HS-5 (cell line): ENCODE results near the gene CSAD.
"Not testable (repeated sequence)": the region's sequence is repeated elsewhere in the genome, so short reads cannot be mapped to it uniquely, and the experiment has no call there.

Source experiments
- DNase-seq: peaks from one replicate; pipeline ENCODE4 v3.0.0-alpha.2; 2012; ENCODE audit warnings: low read depth

Gene CSAD

DNA sequence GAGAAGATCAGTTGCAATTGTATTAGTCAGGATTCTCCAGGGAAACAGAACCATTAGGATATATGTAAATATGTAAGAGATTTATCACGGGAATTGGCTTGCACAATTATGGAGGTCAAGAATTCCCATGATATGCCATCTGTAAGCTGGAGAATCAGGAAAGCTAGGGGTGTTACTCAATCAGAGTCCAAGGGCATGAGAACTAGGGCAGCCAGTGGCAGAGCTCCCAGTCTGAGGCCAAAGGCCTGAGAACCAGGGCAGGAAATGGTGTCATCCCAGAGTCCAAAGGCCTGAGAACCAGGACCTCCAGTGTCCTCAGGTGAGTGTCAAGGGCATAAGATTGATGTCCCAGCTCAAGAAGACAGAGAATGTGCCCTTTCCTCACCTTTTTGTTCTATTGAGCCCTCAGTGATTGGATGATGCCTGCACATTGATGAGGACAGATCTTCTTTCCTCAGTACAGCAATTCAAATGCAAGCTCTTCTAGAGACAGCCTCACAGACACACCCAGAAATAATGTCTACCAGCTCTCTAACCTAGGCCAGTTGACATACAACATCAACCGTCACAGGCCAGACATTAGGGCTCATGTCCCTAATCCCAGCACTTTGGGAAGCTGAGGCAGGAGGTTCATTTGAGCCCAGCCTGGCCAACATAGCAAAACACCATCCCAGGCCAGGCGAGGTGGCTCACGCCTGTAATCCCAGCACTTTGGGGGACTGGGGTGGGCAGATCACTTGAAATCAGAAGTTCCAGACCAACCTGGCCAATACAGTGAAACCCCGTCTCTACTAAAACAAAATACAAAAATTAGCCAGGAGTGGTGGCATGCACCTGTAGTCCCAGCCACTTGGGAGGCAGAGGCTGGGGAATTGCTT, 35.1 kb downstream of the CSAD start:
- DNase-seq, result peak; percentile 52

DNA sequence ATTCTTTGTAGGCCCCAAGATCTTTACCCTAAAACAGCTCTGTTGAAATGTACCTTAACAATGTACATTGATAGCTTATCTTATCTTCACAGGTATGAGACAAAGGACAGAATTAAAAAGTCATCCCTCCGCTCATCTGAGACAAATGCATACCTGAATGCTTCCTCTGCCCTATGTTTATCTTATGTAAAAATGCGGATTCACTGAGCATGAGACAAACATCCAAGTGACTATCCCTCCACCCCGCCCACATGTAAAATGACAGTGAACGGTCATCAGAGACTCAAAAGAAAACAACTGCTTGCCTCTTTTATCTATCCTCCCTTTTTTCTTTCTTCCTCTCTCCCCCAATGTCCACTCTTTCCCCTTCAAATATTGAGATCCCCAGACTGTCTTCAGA, 37.4 kb downstream of the CSAD start:
- DNase-seq, result no peak

DNA sequence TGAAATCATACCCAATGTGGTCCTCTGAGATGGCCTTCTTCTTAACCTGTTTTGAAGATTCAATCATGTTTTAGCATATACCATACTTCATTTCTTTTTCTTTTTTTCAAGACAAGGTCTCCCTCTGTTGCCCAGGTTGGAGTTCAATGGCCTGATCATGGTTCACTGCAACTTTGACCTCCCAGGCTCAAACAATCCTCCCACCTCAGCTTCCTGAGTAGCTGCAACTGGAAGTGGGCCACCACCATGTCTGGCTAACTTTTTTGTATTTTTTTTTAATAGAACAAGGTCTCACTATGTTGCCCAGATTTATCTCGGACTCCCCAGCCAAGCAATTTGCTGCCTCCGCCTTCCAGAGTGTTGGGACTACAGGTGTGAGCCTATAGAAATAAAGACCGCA, 47.0 kb downstream of the CSAD start:
- DNase-seq, result no peak

DNA sequence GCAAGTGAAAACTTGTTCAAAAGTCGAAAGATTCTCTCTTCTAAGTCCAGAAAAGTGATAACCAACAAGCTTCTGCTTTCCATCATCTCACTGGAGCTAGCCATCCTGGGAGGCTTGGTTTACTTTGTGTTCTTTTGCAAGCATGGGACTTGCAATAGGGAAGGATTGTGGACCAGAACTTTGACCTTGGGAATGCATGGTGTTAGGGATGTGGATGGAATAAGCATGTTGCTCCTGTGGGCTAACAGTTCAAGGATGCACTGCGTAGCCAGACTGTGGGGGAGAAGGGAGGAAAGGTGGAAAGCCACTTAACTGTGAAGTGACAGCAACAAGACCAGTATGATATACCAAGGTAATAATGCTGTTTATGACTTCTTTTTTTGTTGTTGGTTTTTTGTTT, 48.9 kb downstream of the CSAD start:
- DNase-seq, result no peak

DNA sequence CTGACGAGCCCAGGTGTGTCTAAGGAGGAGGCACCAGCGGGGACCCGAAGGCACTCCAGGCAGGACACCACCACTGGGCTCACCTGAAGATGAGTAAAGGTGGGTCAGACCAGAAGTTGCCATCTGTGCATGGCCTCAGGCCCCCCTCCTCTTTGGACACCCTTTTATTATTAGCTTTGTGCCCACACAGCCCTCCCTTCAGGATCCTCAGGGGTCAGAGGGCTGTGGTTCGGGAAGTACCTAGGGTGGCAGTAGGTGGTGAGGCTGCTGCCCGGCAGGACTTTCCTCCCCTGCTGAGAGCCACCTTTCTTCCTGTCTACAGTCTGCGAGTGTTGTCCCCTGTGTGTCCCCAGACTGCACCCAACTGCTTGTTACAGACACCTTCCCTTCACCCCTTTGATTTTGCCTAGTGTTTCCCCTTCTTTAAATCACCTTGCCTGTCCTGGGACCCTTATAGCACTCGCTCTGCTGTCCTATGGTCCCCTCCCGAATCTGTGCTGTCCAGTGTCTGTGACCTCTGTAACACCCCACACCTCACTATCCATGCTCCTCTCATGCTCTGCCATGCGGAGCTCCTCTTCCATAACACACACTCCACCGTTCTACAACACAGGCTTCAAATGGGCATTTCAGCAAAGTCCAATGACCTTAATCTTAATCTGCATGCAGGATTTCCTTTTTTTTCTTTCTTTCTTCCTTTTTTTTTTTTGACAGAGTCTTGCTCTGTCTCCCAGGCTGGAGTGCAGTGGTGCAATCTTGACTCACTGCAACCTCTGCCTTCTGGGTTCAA, 51.8 kb downstream of the CSAD start:
- DNase-seq, result no peak

DNA sequence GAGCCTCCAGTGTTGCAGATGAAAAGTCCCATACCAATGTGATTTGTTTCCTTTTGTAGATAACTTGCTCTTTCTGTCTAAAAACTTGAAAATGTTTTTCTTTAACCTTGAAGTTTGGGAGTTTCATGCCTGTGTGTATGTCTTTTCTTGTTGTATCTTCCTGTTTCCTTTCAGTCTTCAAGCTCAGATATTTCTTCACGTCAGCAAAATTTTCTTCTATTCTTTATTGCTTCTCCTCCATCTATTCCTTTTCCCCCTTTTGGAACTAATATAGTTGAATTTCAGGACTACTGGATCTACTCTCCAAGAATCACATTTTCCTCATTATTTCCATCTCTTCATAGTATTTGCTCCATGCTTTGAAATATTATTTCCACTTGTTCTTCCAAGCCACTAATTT, 53.6 kb downstream of the CSAD start:
- DNase-seq, result no peak

DNA sequence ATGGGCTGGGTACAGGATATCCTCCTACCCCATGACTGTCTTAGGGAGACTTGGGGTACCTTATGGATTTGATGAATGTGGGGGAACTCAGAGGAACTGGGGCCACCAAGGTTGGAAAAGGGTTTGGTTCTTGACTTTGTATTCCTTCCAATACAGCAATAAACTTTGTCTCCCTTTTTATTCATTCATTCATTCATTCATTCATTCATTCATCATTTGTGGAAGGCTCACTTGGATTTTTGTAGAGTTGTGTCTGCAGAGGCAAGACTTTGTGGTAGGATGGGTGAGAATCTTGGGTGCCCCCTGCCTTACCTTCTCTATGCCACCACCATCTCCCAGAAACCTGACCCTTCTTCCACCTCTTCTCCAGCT, 56.4 kb downstream of the CSAD start:
- DNase-seq, result no peak

DNA sequence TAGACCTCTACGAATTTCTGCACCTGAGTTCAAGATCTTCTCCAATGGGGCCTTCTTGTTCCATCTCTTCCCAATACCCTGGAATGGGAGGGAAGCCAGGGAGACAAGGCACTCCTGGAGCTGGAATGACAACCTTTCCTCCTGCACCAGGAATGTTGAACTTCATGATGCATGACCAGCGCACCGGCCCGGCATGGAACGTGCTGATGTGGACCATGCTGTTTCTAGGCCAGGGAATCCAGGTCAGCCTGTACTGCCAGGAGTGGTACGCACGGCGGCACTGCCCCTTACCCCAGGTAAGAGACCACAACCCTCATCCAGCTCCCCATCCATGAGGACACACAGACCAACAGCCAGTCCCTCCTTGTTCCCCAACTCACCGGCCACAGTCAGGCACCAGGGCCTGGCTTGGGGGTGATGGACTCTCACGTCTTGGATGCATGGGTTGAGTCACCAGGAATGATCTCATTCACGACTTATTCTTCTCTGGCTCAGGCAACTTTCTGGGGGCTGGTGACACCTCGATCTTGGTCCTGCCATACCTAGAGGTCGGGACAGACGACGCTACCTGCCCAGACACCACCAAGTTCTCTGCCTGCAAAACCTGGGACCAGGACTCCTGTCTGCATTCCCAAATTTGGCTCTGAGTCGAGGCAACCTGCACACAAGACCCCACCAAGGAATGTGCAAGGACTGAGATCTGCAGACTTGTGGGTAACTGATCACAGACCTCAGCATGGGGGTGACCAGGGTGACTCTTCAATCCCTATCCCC, 57.0 kb downstream of the CSAD start:
- peak; percentile 26 for DNase-seq

DNA sequence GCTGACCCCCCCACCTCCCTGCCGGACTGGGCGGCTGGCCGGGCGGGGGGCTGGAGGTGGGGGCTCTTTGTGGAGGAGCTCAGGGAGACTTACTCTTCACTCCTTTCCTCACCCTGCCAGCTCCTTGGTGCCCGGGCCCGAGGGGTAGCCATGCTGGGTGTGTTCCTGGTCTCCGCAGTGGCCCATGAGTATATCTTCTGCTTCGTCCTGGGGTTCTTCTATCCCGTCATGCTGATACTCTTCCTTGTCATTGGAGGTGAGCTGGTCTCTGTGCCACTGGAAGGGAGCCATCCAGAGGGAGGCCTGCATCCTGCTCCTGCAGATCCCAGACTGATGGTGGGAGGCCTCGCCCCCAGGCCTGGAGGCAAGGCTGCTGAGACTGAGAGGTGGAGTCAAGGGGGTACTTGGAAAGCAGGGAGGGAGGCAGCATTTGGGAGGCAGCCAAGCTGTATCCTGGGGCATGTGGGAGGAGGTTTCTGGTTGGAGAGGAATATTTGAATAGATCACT, 57.7 kb downstream of the CSAD start:
- no peak for DNase-seq

DNA sequence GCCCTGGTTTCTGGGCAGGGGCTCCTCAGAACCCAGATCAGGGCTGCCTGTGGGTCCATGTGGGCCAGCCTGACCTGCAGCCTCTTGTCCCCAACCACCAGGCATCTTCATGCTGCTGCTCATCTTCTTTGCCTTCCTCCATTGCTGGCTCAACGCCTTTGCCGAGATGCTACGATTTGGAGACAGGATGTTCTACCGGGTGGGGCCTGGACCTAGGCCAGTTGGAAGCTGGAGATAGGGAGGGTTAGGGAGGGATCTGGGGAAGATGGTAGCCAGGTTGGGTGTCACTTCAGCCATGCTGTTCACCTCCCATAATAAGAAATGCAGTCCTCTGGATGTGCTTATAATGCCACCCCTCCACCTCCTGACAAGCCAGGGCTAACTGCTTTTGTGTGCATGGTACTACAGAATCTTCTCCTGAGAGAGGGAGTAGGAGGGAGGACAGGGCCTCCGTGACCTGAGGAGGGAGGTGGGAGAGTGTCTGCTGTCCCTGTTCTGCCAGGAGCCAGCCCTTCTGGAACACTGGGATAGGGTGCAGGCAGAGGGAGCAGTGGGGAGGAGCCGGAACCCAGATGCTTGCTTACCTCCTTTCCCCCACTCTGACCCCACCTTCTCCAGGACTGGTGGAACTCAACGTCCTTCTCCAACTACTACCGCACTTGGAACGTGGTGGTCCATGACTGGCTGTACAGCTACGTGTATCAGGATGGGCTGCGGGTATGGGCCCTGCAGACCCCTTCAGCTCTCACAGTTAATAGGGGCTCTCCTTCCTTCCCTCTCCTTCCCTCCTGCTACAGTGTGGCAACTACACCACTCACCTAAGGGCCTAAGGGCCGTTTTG, 59.8 kb downstream of the CSAD start:
- DNase-seq, result no peak

DNA sequence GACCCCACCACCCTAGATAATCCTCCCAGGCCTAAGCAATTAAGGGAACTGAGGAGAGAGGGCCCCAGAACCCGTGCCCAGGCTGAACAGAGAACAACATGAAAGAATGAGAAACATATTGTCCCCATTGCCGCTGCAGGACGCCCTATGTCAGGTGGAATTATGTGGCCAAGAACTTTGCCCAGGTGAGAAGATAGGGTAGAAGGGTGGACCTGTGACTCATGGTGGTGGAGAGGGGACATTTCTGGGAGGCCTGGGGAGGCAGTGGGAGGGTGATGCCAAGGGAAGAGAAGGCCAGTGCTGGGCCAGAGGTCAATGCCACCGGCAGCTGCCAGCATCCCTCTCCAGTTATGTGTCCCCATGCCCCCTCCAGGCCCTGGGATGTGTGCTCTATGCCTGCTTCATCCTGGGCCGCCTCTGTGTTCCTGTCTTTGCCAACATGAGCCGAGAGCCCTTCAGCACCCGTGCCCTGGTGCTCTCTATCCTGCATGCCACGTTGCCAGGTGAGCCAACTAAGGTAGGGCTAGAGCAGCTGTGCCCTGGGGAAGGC, 61.9 kb downstream of the CSAD start:
- no peak for DNase-seq

DNA sequence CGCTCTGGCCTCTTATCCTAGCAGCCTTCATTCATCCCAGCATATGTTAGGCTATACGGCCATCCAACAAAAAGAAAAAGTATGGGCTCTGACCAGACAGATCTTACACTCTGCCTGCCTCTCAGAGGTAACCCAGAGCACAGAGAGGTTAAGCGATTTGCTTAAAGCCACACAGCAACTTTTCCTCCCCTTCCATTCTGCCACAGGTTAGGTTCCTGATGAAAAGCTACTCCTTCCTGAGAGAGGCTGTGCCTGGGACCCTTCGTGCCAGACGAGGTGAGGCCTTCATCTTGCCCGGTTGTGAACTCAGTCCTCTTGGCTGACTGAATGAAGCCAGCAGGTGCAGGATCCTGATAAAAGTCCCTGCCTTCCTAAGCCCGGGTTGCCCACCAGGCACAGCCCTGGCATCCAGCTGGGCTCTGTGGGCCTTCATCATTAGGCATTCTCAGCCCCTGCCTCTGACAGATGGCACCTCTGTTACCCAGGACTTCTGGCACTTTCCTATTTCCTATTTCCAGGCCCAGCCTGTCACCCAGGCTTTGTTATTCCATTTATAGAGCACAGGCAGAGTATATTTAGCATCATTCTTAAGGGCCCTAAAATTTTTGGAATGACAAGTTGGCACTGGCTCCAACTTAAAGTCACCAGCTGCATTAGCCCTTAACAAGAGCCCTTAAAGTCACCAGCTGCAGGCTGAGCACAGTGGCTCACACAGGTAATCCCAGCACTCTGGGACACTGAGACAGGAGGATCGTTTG, 64.7 kb downstream of the CSAD start:
- DNase-seq, result no peak

DNA sequence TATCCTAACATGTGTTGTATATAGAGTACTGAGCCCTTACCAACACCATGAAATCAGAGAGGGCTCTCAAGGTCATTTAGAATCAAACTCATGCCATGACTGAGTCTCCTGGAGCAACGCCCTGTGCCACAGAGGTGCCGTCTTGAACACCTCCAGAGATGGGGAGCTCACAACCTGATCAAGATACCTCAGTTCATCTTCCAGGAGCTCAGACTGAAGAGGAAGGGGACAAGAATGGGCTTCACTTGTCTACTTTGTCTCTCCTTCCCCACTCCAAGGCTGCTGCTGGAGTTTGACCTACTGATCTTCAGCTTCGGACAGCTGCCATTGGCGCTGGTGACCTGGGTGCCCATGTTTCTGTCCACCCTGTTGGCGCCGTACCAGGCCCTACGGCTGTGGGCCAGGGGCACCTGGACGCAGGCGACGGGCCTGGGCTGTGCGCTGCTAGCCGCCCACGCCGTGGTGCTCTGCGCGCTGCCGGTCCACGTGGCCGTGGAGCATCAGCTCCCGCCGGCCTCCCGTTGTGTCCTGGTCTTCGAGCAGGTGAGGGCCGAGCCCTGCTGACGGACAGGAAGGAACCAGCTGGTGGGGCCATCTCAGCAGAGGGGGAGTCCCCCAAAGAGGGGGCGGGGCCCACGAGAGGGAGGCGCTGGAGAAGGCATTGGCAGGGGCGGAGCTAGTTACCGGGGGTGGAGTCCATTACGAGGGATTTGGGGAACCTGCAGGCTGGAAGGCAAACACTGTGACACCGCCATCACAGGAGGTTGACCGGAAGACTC, 65.4 kb downstream of the CSAD start:
- DNase-seq, result no peak

DNA sequence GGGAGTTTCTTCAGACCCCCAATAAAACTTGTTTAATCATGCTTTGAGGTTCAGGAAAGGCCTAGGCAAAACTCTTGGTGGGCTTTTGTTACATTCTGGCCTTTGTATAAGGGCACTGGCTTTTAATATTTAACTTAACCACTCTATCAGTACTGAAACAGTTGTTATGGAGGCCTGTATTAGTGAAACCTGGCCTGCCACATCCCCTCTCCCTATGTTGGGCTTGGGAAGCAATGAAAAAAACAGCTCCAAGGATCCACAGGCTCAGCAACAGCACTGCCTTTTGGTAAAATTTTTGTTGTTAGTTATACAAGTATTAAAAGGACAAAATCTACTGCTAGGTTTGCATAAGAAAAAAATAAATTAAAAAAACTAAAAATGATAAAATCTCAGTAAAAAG, 66.8 kb downstream of the CSAD start:
- no peak for DNase-seq

DNA sequence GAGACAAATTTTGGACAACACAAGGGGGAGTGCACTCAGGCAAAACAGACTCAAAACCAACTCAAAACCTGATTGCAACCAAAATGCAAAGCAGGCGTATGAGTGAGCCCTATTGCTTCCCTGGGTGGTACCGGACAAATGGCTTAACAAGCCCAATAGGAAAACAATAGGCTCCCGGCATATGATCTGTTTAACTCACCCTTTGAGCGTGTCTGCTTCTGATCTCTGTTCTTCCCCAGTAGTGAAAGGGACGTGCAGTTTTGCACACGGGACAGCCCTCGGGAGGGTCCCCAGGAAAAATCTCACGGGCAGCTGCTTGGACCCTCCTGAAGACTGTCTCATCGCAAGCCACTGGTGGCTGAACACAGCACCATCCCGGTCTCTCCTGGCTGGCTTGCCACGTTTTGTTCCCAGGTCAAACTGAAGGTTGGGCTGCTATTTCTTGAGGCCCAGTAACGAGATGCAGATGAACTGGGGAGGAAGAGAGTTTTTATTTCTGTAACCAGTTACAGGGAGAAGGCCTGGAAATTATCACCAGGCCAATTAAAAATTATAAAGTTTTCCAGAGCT, 67.5 kb downstream of the CSAD start:
- no peak for DNase-seq

DNA sequence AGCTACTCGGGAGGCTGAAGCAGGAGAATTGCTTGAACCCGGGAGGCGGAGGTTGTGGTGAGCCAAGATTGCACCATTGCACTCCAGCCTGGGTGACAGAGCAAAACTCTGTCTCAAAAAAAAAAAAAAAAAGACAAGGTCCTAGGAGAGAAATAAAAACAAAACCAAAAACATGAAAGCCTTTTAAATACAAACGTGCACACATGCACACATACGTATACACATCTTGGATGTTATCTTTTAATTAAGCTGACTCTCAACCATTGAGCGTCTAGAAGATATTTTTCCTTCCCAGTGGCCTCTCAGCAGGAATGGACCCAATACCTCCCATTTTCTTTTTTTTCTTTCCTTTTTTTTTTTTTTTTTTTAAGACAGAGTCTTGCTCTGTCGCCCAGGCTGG, 68.3 kb downstream of the CSAD start:
- not testable (repeated sequence) for DNase-seq
